Smooth muscle cell (in vitro differentiated cells): ENCODE data around the gene ASPSCR1. TPM values are rescaled to one million over a fixed set of nuclear protein-coding genes. Genes with fewer than 3 reads are reported as not detected.

ENCODE experiments used
- DNase-seq: peaks from one replicate; lab custom pipeline; 2025; ENCODE audit not compliant: unreplicated experiment; lab: John Stamatoyannopoulos, UW
- H2AFZ ChIP-seq: fragments of 200-600 bp; sonication (generic); 2 replicates; pipeline ENCODE4 v1.6.0; 2016; ENCODE audit warnings: antibody characterized with exemption, low read depth, mild to moderate bottlenecking
- H3F3A ChIP-seq: fragments of 200-600 bp; sonication (generic); 2 replicates; pipeline ENCODE4 v1.6.0; 2017; ENCODE audit warnings: antibody characterized with exemption, low read depth
- H3K27ac ChIP-seq: fragments of 200-600 bp; sonication (generic); 2 replicates; pipeline ENCODE4 v1.5.1; 2016; ENCODE audit warnings: low read depth, mild to moderate bottlenecking
- H3K27me3 ChIP-seq: fragments of 200-600 bp; sonication (generic); 2 replicates; pipeline ENCODE4 v1.6.1; 2016; ENCODE audit warnings: low read depth, mild to moderate bottlenecking
- H3K36me3 ChIP-seq: fragments of 200-600 bp; sonication (generic); 2 replicates; pipeline ENCODE4 v1.5.1; 2016; ENCODE audit warnings: low read depth
- H3K4me1 ChIP-seq: fragments of 200-600 bp; sonication (generic); 2 replicates; pipeline ENCODE4 v1.5.1; 2016; ENCODE audit warnings: low read depth
- H3K4me2 ChIP-seq: fragments of 200-600 bp; sonication (generic); 2 replicates; pipeline ENCODE4 v1.6.0; 2016; ENCODE audit warnings: mild to moderate bottlenecking
- H3K4me3 ChIP-seq: fragments of 200-600 bp; sonication (generic); 2 replicates; pipeline ENCODE4 v1.5.1; 2016; ENCODE audit warnings: mild to moderate bottlenecking
- H3K79me2 ChIP-seq: fragments of 200-600 bp; sonication (generic); 2 replicates; pipeline ENCODE4 v1.6.0; 2016; ENCODE audit warnings: low read depth, mild to moderate bottlenecking
- H3K9ac ChIP-seq: fragments of 200-600 bp; sonication (generic); 2 replicates; pipeline ENCODE4 v1.6.0; 2016; ENCODE audit warnings: low read depth
- H3K9me3 ChIP-seq: fragments of 200-600 bp; sonication (generic); replicated peaks from 2 replicates; pipeline ENCODE4 v1.5.1; 2016; ENCODE audit warnings: low read depth
- H4K20me1 ChIP-seq: fragments of 200-600 bp; sonication (generic); 2 replicates; pipeline ENCODE4 v1.6.0; 2016; ENCODE audit warnings: low read depth
- CTCF ChIP-seq: fragments of 200-600 bp; sonication (generic); IDR thresholded peaks from 2 replicates; pipeline ENCODE4 v1.5.1; 2017; ENCODE audit warnings: borderline replicate concordance, mild to moderate bottlenecking, antibody characterized with exemption; ENCODE audit not compliant: insufficient read depth, poor library complexity, severe bottlenecking
- WGBS: methylation state at CpG from one replicate; pipeline ENCODE4 v1.1.7; 2016; ENCODE audit warnings: low lambda C conversion rate; 5-methylcytosine and 5-hydroxymethylcytosine counted together
- polyA plus RNA-seq: library from polyadenylated mRNA; unstranded; fragments of >200 nt; fragmentation: Nextera tagmentation; extraction: Ambion mirVana; gene quantifications from 2 replicates; pipeline ENCODE4 v1.2.1, GENCODE V29; 2016
- total RNA-seq: library from RNA; depleted of rRNA; stranded (reverse); fragments of >200 nt; gene quantifications from 2 replicates; pipeline ENCODE4 v1.2.3, GENCODE V29; 2014

ASPSCR1 gene
- total and polyA plus RNA-seq, 2 experiments from 2014 or later = 28.4 to 44.0 TPM

DNA sequence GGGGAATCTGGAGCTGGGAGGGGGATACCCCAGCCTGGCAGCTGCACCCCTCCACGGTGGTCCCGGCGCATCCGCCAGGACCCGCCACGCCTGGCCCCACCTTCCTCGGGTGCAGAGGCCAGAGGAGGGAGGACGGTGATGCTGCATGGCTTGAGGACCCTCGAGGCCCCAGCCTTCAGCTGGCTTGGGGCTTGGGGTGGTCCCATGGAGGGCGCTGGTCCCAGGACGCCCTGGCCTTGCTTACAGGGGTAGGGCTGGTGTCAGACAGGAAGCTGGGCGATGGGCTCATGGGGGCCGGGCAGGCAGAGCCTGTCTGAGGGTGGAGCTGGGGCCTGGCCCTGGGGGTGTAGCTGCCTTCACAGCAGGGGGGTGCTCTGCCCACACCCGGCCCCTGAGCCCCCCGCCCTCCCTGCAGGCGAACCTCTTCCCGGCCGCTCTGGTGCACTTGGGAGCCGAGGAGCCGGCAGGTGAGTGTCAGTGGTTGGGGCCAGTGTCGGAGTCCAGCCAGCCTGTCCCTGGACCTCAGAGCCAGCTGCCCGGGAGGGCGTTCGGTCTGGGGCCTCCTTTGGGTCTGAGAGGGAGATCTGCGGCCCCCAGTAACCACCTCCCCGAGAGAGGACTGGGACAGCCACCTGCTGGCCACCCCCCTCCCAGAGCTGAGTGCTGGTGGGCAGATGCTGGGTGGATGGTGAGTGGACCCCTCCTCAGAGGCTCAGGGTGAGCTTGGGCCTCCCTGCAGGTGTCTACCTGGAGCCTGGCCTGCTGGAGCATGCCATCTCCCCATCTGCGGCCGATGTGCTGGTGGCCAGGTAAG, 38.8 kb downstream of the ASPSCR1 start:
- Histone ChIP-seq H3K4me2 (no peak overlapping the region), H3K4me1 (no peaks in the 10 kb centered on the region), H3F3A (no peaks in the 10 kb centered on the region), H3K79me2 (no peaks in the 10 kb centered on the region), H4K20me1 (peaks cover 18% of the 10 kb centered on the region), H3K36me3 (no peaks in the 10 kb centered on the region), H3K9me3 (no peaks in the 10 kb centered on the region), H3K9ac (no peak overlapping the region), H3K27ac (no peak overlapping the region), H3K27me3 (no peaks in the 10 kb centered on the region), H2AFZ (no peak overlapping the region), H3K4me3 (no peak overlapping the region)
- TF ChIP-seq CTCF = no peak
- DNase-seq = no peak
- WGBS = 95% methylated on average over 26 of the region's 28 CpGs

- Histone ChIP-seq H3F3A (no peaks in the 10 kb centered on the region), H3K79me2 (peaks cover under 1% of the 10 kb centered on the region), H2AFZ (no peak overlapping the region), H3K4me2 (no peak overlapping the region), H3K27me3 (no peaks in the 10 kb centered on the region), H3K4me1 (peaks cover 5% of the 10 kb centered on the region), H3K36me3 (no peaks in the 10 kb centered on the region), H3K9ac (no peak overlapping the region), H4K20me1 (peaks cover 25% of the 10 kb centered on the region), H3K4me3 (no peak overlapping the region), H3K27ac (no peak overlapping the region), H3K9me3 (no peaks in the 10 kb centered on the region)
- TF ChIP-seq CTCF = no peak
- WGBS = 98% methylated on average over 11 of the region's 24 CpGs
- no peak for DNase-seq
These were observed 39.5 kb downstream of the ASPSCR1 start for GRCh38 chr17:82016875-82017459.

DNA sequence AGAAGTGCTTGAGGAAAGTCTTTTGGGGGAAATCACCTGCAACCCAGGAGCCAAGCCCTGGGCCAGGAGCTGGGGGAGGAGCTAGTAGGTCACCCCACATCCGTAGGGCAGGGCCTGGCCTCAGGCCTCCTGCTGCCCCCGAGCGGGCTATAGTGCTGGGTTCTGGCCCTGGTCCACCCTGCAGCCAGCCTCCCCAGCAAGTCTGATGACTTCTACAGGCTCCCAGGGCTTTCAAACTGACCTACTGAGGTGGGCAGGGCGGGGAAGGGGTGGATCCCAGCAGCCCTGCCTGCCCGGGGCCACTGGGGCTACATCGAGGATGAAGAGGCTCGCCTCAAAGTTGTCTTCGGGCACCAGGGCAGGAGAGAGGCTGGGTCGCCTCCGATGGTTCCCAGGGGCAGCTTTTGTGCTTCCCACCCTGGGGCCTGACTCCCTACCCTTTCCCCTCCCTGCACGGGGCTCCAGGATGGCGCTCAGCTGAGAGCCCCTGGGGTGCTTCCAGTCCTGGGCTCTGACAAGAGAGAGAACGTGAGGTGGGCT, 40.3 kb downstream of the ASPSCR1 start:
- peaks cover 3% of the 10 kb centered on the region for H3K79me2 ChIP-seq
- no peak overlapping the region for H3K4me2 ChIP-seq
- H2AFZ ChIP-seq = no peak overlapping the region
- H3K4me1 ChIP-seq = peaks cover 8% of the 10 kb centered on the region
- H3K9me3 ChIP-seq = no peaks in the 10 kb centered on the region
- no peak for DNase-seq
- H3K4me3 ChIP-seq = no peak overlapping the region
- TF ChIP-seq CTCF = no peak
- no peaks in the 10 kb centered on the region for H3K27me3 ChIP-seq
- no peak overlapping the region for H3K9ac ChIP-seq
- 95% methylated on average over 13 of the region's 13 CpGs for WGBS
- peaks cover 27% of the 10 kb centered on the region for H4K20me1 ChIP-seq
- H3K27ac ChIP-seq = no peak overlapping the region
- H3K36me3 ChIP-seq = no peaks in the 10 kb centered on the region
- H3F3A ChIP-seq = no peaks in the 10 kb centered on the region
